HEK293 (cell line): ENCODE data around the gene PAK4.

Experiments used
- GFI1B ChIP-seq: fragments of 450-650 bp; formaldehyde crosslinking; IDR thresholded peaks from 2 replicates; pipeline ENCODE4 v1.5.1; 2016; ENCODE audit warnings: missing biosample characterization, missing genetic modification characterization
- KLF8 ChIP-seq: fragments of 450-650 bp; formaldehyde crosslinking; IDR thresholded peaks from 2 replicates; pipeline ENCODE4 v1.5.1; 2016; ENCODE audit warnings: missing biosample characterization, missing genetic modification characterization
- MYNN ChIP-seq: fragments of 450-650 bp; formaldehyde crosslinking; IDR thresholded peaks from 2 replicates; pipeline ENCODE4 v1.5.1; 2016; ENCODE audit warnings: missing biosample characterization, missing genetic modification characterization, borderline replicate concordance
- WT1 ChIP-seq: fragments of 450-650 bp; formaldehyde crosslinking; IDR thresholded peaks from 2 replicates; pipeline ENCODE4 v1.5.1; 2016; ENCODE audit warnings: missing biosample characterization, missing genetic modification characterization
- ZBTB11 ChIP-seq: fragments of 450-650 bp; formaldehyde crosslinking; conservative IDR thresholded peaks from 2 replicates; pipeline ENCODE4 v1.5.1; 2016; ENCODE audit warnings: low read depth, missing biosample characterization, missing genetic modification characterization
- ZBTB49 ChIP-seq: fragments of 450-650 bp; formaldehyde crosslinking; IDR thresholded peaks from 2 replicates; pipeline ENCODE4 v1.5.1; 2016; ENCODE audit warnings: missing biosample characterization, missing genetic modification characterization, low read depth
- ZNF138 ChIP-seq: fragments of 450-650 bp; formaldehyde crosslinking; IDR thresholded peaks from 2 replicates; pipeline ENCODE4 v1.5.1; 2016; ENCODE audit warnings: missing biosample characterization, missing genetic modification characterization, borderline replicate concordance
- ZNF175 ChIP-seq: fragments of 450-650 bp; formaldehyde crosslinking; IDR thresholded peaks from 2 replicates; pipeline ENCODE4 v1.5.1; 2016; ENCODE audit warnings: missing biosample characterization, missing genetic modification characterization
- ZNF362 ChIP-seq: fragments of 450-650 bp; formaldehyde crosslinking; IDR thresholded peaks from 2 replicates; pipeline ENCODE4 v1.5.1; 2016; ENCODE audit warnings: missing biosample characterization, missing genetic modification characterization
- TF ChIP-seq, protein P1 (sequence below): fragments of 450-650 bp; formaldehyde crosslinking; IDR thresholded peaks from 2 replicates; pipeline ENCODE4 v1.5.1; 2016; ENCODE audit warnings: missing biosample characterization, missing genetic modification characterization
- TF ChIP-seq, protein P2 (sequence below): fragments of 450-650 bp; formaldehyde crosslinking; IDR thresholded peaks from 2 replicates; pipeline ENCODE4 v1.5.1; 2017; ENCODE audit warnings: missing biosample characterization, missing genetic modification characterization
- TF ChIP-seq, protein P3 (sequence below): fragments of 450-650 bp; formaldehyde crosslinking; IDR thresholded peaks from 2 replicates; pipeline ENCODE4 v1.5.1; 2017; ENCODE audit warnings: missing biosample characterization, missing genetic modification characterization
- TF ChIP-seq, protein P4 (sequence below): fragments of 450-650 bp; formaldehyde crosslinking; IDR thresholded peaks from 2 replicates; pipeline ENCODE4 v1.5.1; 2016; ENCODE audit warnings: missing biosample characterization, missing genetic modification characterization, borderline replicate concordance

DNA sequence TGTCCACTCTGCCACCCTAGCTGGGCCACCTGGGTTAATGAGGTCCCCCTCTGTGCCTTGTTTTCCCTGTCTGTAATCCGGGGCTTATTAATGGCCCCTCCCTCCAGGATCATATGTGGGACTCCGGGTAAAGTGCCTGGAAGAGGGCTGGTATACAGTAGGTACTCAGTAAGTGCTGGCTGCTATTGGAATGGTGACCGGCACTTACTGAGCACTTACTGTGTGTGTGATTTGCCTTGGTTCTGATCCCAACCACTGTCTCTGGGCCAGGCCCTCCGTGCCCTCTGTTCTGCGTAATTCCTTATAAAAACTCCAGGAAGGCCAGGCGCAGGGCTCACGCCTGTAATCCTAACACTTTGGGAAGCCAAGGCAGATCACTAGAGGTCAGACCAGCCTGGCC lies 40.3 kb downstream of the PAK4 start:
- TF ChIP-seq, protein P1, sequence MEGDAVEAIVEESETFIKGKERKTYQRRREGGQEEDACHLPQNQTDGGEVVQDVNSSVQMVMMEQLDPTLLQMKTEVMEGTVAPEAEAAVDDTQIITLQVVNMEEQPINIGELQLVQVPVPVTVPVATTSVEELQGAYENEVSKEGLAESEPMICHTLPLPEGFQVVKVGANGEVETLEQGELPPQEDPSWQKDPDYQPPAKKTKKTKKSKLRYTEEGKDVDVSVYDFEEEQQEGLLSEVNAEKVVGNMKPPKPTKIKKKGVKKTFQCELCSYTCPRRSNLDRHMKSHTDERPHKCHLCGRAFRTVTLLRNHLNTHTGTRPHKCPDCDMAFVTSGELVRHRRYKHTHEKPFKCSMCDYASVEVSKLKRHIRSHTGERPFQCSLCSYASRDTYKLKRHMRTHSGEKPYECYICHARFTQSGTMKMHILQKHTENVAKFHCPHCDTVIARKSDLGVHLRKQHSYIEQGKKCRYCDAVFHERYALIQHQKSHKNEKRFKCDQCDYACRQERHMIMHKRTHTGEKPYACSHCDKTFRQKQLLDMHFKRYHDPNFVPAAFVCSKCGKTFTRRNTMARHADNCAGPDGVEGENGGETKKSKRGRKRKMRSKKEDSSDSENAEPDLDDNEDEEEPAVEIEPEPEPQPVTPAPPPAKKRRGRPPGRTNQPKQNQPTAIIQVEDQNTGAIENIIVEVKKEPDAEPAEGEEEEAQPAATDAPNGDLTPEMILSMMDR (tag by site-specific recombination) = no peak
- TF ChIP-seq MYNN (tag by site-specific recombination) = no peak
- TF ChIP-seq ZBTB11 (tag by site-specific recombination) = no peak
- TF ChIP-seq ZBTB49 = no peak
- TF ChIP-seq GFI1B (tag by site-specific recombination) = no peak
- TF ChIP-seq KLF8 (tag by site-specific recombination) = no peak
- no peak for TF ChIP-seq WT1
- TF ChIP-seq ZNF138 (tag by site-specific recombination) = no peak
- TF ChIP-seq ZNF362 = no peak
- TF ChIP-seq, protein P2, sequence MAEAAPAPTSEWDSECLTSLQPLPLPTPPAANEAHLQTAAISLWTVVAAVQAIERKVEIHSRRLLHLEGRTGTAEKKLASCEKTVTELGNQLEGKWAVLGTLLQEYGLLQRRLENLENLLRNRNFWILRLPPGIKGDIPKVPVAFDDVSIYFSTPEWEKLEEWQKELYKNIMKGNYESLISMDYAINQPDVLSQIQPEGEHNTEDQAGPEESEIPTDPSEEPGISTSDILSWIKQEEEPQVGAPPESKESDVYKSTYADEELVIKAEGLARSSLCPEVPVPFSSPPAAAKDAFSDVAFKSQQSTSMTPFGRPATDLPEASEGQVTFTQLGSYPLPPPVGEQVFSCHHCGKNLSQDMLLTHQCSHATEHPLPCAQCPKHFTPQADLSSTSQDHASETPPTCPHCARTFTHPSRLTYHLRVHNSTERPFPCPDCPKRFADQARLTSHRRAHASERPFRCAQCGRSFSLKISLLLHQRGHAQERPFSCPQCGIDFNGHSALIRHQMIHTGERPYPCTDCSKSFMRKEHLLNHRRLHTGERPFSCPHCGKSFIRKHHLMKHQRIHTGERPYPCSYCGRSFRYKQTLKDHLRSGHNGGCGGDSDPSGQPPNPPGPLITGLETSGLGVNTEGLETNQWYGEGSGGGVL = no peak
- TF ChIP-seq, protein P3, sequence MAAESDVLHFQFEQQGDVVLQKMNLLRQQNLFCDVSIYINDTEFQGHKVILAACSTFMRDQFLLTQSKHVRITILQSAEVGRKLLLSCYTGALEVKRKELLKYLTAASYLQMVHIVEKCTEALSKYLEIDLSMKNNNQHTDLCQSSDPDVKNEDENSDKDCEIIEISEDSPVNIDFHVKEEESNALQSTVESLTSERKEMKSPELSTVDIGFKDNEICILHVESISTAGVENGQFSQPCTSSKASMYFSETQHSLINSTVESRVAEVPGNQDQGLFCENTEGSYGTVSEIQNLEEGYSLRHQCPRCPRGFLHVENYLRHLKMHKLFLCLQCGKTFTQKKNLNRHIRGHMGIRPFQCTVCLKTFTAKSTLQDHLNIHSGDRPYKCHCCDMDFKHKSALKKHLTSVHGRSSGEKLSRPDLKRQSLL (tag by site-specific recombination) = no peak
- TF ChIP-seq ZNF175 (tag by site-specific recombination) = no peak
- TF ChIP-seq, protein P4, sequence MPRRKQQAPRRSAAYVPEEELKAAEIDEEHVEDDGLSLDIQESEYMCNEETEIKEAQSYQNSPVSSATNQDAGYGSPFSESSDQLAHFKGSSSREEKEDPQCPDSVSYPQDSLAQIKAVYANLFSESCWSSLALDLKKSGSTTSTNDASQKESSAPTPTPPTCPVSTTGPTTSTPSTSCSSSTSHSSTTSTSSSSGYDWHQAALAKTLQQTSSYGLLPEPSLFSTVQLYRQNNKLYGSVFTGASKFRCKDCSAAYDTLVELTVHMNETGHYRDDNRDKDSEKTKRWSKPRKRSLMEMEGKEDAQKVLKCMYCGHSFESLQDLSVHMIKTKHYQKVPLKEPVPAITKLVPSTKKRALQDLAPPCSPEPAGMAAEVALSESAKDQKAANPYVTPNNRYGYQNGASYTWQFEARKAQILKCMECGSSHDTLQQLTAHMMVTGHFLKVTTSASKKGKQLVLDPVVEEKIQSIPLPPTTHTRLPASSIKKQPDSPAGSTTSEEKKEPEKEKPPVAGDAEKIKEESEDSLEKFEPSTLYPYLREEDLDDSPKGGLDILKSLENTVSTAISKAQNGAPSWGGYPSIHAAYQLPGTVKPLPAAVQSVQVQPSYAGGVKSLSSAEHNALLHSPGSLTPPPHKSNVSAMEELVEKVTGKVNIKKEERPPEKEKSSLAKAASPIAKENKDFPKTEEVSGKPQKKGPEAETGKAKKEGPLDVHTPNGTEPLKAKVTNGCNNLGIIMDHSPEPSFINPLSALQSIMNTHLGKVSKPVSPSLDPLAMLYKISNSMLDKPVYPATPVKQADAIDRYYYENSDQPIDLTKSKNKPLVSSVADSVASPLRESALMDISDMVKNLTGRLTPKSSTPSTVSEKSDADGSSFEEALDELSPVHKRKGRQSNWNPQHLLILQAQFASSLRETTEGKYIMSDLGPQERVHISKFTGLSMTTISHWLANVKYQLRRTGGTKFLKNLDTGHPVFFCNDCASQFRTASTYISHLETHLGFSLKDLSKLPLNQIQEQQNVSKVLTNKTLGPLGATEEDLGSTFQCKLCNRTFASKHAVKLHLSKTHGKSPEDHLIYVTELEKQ (tag by site-specific recombination) = no peak
